Activated naive CD4-positive, alpha-beta T cell treated with anti-CD3 and anti-CD28 coated beads for 36 hours (primary cell): ENCODE results near the gene ARRDC3. TPM values are rescaled to one million over a fixed set of nuclear protein-coding genes. Genes with fewer than 3 reads are reported as not detected.

Source experiments
- CTCF ChIA-PET: fragments of 350-600 bp; sonication (Branson Sonifier 250); formaldehyde crosslinking; loops from one replicate; lab custom pipeline; 2021; ENCODE audit warnings: antibody characterized with exemption; lab: Charles Lee
- DNase-seq: peaks from one replicate; pipeline ENCODE4 v3.0.0-alpha.2; 2020
- H3K27ac Mint-ChIP-seq: one replicate; pipeline ENCODE4 v1.8.0; 2021; ENCODE audit warnings: mild to moderate bottlenecking, mixed read lengths
- H3K27me3 Mint-ChIP-seq: one replicate; pipeline ENCODE4 v1.8.0; 2021; ENCODE audit warnings: low read depth, mixed read lengths
- H3K36me3 Mint-ChIP-seq: one replicate; pipeline ENCODE4 v1.8.0; 2021; ENCODE audit warnings: low read depth, mixed read lengths
- H3K4me1 Mint-ChIP-seq: one replicate; pipeline ENCODE4 v1.8.0; 2021; ENCODE audit warnings: low read depth, mixed read lengths
- H3K4me3 Mint-ChIP-seq: one replicate; pipeline ENCODE4 v1.8.0; 2021; ENCODE audit warnings: mild to moderate bottlenecking, moderate library complexity, mixed read lengths
- H3K9me3 Mint-ChIP-seq: one replicate; pipeline ENCODE4 v1.8.0; 2021; ENCODE audit warnings: mixed read lengths
- intact Hi-C: fragments of 100-400 bp; cut with micrococcal nuclease; formaldehyde crosslinking; loops from one replicate; pipeline ENCODE4 v1.15.1; 2023
- total RNA-seq, 2 experiments: library from RNA; stranded (reverse); gene quantifications; one replicate each; pipeline ENCODE4 v1.2.3, GENCODE V29; 2021

Gene ARRDC3
- total RNA-seq, 2 experiments from 2014 or later = 12.8 to 13.8 TPM

DNA sequence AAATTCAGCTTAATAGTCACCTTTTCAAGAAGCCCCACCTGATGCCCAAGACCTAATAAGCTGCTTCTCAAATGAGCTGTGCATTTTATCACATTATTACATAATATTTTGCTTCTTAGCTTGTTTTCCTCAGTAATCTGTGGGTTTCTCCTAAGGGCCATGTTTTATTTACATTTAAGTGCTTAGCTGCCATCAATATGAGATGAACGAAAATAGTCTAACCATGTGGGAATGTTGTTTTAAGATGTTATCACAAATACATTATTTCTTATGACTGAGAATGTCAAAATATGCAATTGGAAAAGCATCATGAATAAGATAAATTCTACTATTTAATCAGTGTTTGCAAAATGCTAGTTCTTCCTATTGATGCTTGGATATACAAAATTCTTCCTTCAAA, 10.1 kb downstream of the ARRDC3 start:
- CTCF ChIA-PET = no interaction called here
- peaks cover 49% of the 10 kb centered on the region for H3K4me1 Mint-ChIP-seq
- intact Hi-C loops = no loop called here
- DNase-seq = no peak
- H3K27ac Mint-ChIP-seq = no peak overlapping the region
- H3K27me3 Mint-ChIP-seq = no peaks in the 10 kb centered on the region
- H3K4me3 Mint-ChIP-seq = no peak overlapping the region
- H3K36me3 Mint-ChIP-seq = peaks cover 44% of the 10 kb centered on the region
- no peaks in the 10 kb centered on the region for H3K9me3 Mint-ChIP-seq

DNA sequence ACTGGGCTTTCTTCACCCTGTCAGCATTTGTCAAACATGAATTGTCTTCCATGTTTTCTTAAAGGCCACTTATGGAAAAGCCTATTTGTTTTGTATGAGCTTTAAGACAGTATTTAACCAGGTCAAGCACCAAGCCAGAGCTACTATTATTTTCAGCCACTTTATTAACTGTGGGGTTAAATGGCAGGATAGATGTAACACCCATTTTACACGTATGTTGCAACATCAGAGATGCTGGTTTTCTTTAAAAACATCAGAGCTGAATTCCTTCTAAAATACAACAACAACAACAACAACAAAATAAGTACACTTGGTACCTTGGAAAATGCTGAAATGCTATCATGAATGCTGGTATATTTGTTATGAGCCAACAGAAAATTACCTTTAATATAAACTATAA, 13.6 kb downstream of the ARRDC3 start:
- no peaks in the 10 kb centered on the region for H3K27me3 Mint-ChIP-seq
- no peak overlapping the region for H3K4me3 Mint-ChIP-seq
- DNase-seq = no peak
- no peaks in the 10 kb centered on the region for H3K9me3 Mint-ChIP-seq
- intact Hi-C loops = no loop called here
- CTCF ChIA-PET = interaction anchor here (0.6 to 1.2 kb wide), 4 partner anchors 9 to 150 kb away, joined by 3 to 5 read pairs (median 4); partner anchors contain the start of gene ARRDC3
- H3K27ac Mint-ChIP-seq = no peak overlapping the region
- H3K4me1 Mint-ChIP-seq = peaks cover 28% of the 10 kb centered on the region
- peaks cover 35% of the 10 kb centered on the region for H3K36me3 Mint-ChIP-seq

DNA sequence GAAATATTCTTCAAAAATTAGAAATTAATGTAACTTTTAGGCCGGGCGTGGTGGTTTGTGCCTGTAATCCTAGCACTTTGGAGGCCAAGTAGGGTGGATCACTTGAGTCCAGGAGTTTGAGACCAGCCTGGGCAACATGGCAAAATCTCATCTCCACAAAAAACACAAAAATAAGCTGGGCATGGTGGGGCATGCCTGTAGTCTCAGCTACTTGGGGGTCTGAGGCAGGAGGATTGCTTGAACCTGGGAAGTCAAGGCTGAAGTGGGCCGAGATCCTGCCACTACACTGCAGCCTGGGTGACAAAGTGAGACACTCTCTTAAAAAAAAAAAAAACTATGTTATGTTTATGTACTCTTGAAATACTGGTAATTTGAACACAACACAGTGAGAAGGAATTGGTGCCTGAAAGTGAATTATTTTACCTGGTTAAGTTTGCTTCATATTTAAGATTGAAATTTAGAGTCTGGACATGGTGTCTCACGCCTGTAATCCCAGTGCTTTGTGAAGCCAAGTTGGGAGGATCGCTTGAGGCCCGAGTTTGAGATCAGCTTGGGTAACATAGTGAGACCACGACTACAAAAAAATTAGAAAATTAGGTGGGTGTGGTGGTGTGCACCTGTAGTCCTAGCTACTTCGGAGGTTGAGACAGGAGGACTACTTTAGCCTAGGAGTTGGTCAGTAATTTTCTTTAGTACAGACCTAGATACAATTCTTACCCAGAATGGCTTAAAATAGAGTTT, 15.0 kb downstream of the ARRDC3 start:
- H3K27me3 Mint-ChIP-seq = no peaks in the 10 kb centered on the region

DNA sequence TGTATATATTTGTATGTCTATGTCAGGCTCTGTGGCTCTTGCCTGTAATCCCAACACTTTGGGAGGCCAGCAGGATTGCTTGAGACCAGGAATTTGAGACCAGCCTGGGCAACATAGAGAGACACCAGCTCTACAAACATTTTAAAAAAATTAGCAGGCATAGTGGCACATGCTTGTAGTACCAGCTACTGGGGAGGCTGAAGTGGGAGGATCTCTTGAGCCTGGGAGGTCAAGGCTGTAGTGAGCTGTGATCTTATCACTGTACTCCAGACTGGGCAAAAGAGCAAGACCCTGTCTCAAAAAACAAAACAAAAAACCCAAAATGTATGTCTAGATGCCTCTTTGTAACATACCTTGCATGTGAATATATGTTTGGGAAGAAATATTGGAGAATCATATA, 15.8 kb downstream of the ARRDC3 start:
- intact Hi-C loops = no loop called here
- CTCF ChIA-PET = interaction anchor here (0.7 kb wide), 1 partner anchor 92 kb away, joined by 3 read pairs; no protein-coding TSS in a partner anchor

More for the DNA sequence above, 15.0 kb downstream of the ARRDC3 start:
- Mint-ChIP-seq H3K27ac (no peak overlapping the region), H3K36me3 (peaks cover 27% of the 10 kb centered on the region), H3K4me1 (peaks cover 20% of the 10 kb centered on the region), H3K9me3 (no peaks in the 10 kb centered on the region), H3K4me3 (no peak overlapping the region)
- CTCF ChIA-PET = no interaction called here
- intact Hi-C loops = no loop called here
- no peak for DNase-seq

DNA sequence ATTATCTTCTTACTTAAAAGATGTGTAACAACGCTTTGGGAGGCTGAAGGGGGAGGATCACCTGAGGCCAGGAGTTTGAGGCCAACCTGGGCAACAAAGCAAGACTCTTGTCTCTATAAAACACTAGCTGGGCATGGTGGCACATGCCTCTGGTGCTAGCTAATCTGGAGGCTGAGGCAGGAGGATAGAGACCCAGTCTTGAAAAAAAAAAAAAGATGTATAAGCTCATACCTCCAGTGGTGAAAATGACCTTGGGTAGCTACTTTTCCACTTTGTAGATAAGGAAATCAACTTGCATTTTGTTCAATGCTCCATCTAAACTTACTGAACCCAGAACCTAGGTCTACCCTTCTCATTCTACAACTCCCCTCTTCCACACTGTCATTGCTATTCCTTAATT, 16.6 kb downstream of the ARRDC3 start:
- intact Hi-C loops = no loop called here
- no peak overlapping the region for H3K27ac Mint-ChIP-seq
- H3K4me3 Mint-ChIP-seq = no peak overlapping the region
- DNase-seq = no peak
- H3K4me1 Mint-ChIP-seq = peaks cover 16% of the 10 kb centered on the region
- H3K9me3 Mint-ChIP-seq = peaks cover 8% of the 10 kb centered on the region
- no peaks in the 10 kb centered on the region for H3K27me3 Mint-ChIP-seq
- CTCF ChIA-PET = interaction anchor here (0.7 to 1.5 kb wide), 2 partner anchors 18 to 92 kb away, joined by 3 to 4 read pairs; no protein-coding TSS in a partner anchor
- H3K36me3 Mint-ChIP-seq = peaks cover 27% of the 10 kb centered on the region

More for the DNA sequence above, 15.8 kb downstream of the ARRDC3 start:
- no peak overlapping the region for H3K27ac Mint-ChIP-seq
- DNase-seq = no peak
- peaks cover 3% of the 10 kb centered on the region for H3K9me3 Mint-ChIP-seq
- peaks cover 27% of the 10 kb centered on the region for H3K36me3 Mint-ChIP-seq
- no peaks in the 10 kb centered on the region for H3K27me3 Mint-ChIP-seq
- H3K4me3 Mint-ChIP-seq = no peak overlapping the region
- H3K4me1 Mint-ChIP-seq = peaks cover 15% of the 10 kb centered on the region

DNA sequence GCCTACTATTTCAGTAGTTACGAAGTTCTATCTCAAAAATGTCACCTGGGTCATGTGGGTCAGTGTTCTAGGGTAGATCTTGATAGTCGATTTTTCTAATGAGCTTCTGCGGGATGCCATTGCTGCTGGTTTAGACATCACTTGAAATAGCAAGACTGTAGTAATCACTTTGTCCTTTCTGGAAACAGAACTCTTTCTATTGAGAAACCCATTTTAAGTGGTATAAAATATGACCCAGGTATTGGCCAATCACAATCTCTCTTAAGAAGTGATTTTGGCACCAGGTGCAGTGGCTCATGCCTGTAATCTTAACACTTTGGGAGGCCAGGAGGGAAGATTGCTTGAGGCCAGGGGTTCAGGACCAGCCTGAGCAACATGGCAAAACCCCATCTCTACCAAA, 17.6 kb downstream of the ARRDC3 start:
- Mint-ChIP-seq H3K36me3 (peaks cover 25% of the 10 kb centered on the region), H3K9me3 (peaks cover 18% of the 10 kb centered on the region), H3K27me3 (no peaks in the 10 kb centered on the region), H3K4me1 (peaks cover 17% of the 10 kb centered on the region), H3K27ac (no peak overlapping the region), H3K4me3 (no peak overlapping the region)
- CTCF ChIA-PET = interaction anchor here (1.5 kb wide), 1 partner anchor 19 kb away, joined by 4 read pairs; no protein-coding TSS in a partner anchor
- DNase-seq = no peak
- intact Hi-C loops = no loop called here

DNA sequence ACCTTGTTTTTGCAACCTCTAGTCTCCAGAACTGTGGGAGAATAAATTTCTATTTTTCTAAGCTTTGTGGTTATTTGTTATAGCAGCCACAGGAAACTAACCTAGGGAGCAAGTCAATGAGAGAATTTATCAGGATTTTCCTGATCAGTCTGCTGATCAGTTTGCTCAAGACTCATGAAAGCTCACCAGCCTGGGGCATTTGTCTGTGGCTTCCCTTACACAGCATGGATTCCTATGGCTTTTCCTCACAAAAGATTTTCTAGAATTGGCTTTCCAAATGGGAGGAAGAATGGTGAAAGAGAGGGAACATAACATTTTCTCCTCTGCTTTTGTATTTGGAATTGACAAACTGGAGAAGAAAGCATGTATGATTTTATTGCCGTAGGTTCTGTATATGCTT, 20.2 kb downstream of the ARRDC3 start:
- H3K9me3 Mint-ChIP-seq = peaks cover 19% of the 10 kb centered on the region
- intact Hi-C loops = no loop called here
- no peak overlapping the region for H3K27ac Mint-ChIP-seq

DNA sequence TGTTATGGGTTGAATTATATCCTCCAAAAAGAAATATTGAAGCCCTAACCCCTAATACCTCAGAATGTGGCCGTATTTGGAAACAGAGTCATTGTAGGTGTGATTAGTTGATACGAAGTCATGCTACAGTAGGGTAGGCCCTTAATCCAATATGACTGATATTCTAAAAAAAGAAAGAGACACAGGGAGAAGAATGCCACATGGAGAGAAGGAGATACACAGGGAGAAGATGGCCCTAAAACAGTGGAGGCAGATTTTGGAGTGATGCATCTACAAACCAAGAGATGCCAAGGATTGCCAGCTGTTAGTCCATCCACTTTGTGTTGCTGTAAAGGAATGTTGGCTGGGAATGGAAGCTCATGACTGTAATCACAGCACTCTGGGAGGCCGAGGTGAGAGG, 21.3 kb downstream of the ARRDC3 start:
- Mint-ChIP-seq H3K27me3 (no peaks in the 10 kb centered on the region), H3K4me3 (no peak overlapping the region), H3K9me3 (peaks cover 19% of the 10 kb centered on the region), H3K27ac (no peak overlapping the region), H3K4me1 (peaks cover 10% of the 10 kb centered on the region), H3K36me3 (peaks cover 12% of the 10 kb centered on the region)
- no peak for DNase-seq
- CTCF ChIA-PET = interaction anchor here (0.7 to 1.0 kb wide), 3 partner anchors 46 to 496 kb away, joined by 3 to 4 read pairs (median 3); no protein-coding TSS in a partner anchor
- intact Hi-C loops = loop anchor here (1.0 kb wide), 3 partner anchors 19 to 81 kb away; no protein-coding TSS in a partner anchor

More for the DNA sequence above, 20.2 kb downstream of the ARRDC3 start:
- Mint-ChIP-seq H3K4me1 (peaks cover 10% of the 10 kb centered on the region), H3K4me3 (no peak overlapping the region), H3K36me3 (peaks cover 14% of the 10 kb centered on the region), H3K27me3 (no peaks in the 10 kb centered on the region)
- DNase-seq = no peak
- CTCF ChIA-PET = no interaction called here

DNA sequence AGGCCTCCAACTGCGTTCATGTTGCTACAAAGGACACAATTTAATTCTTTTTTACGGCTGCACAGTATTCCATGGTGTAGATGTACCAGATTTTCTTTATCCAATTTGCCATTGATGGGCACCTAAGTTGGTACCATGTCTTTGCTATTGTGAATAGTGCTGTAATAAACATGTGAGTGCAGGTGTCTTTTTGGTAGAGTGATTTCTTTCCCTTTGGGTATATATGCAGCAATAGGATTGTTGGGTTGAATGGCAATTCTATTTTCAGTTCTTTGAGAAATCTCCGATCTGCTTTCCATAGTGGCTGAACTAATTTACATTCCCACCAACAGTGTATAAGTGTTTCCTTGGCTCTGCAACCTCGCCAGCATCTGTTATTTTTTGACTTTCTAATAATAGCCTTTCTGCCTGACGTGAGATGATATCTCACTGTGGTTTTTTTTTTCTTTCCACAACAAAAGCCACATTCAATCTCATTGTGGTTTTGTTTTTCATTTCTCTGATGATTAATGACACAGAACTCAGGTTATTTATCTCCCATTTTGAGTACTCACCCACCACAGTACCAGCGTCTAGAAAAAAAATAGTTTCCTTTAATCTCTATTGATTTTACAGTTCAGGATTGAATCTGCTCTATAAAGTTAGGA, 21.9 kb downstream of the ARRDC3 start:
- H3K4me3 Mint-ChIP-seq = no peak overlapping the region
- H3K27ac Mint-ChIP-seq = peak overlapping the region; percentile 26
- peaks cover 12% of the 10 kb centered on the region for H3K36me3 Mint-ChIP-seq
- intact Hi-C loops = loop anchor here (1.0 kb wide), 3 partner anchors 19 to 81 kb away; no protein-coding TSS in a partner anchor
- H3K27me3 Mint-ChIP-seq = no peaks in the 10 kb centered on the region
- peaks cover 19% of the 10 kb centered on the region for H3K9me3 Mint-ChIP-seq
- H3K4me1 Mint-ChIP-seq = peaks cover 10% of the 10 kb centered on the region
- no peak for DNase-seq
- CTCF ChIA-PET = interaction anchor here (0.7 to 1.0 kb wide), 2 partner anchors 45 to 495 kb away, joined by 3 to 4 read pairs; no protein-coding TSS in a partner anchor

DNA sequence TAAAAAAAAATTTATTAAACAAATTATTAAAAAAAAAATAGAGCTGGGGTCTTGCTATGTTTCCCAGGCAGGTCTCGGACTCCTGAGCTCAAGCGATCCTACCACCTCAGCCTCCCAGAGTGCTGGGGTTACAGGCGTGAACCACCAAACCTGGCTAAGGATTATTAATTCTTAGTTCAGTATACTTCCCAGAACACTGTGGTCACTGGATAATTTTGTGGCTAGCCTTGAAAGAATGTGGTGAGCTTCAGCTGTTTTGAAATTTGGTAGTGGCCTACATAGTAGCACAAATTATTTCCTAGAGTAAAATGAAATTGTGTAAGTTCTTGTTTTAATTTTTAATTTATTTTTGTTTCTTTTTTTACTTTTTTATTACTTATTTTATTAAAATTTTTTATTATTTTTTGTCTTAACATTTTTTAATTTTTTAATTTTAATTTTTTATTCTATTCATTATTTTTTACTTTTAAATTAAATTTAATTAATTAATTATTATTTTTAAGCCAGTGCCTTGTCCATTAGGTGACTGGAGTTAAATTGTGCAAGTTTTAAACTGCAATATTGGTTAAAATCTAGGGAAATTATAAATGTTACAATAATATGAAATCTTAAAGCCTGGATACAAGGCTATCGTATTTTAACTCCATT, 23.0 kb downstream of the ARRDC3 start:
- Mint-ChIP-seq H3K4me1 (peaks cover 10% of the 10 kb centered on the region), H3K27me3 (no peaks in the 10 kb centered on the region)
- CTCF ChIA-PET = interaction anchor here (0.6 kb wide), 1 partner anchor 266 kb away, joined by 4 read pairs; no protein-coding TSS in a partner anchor

DNA sequence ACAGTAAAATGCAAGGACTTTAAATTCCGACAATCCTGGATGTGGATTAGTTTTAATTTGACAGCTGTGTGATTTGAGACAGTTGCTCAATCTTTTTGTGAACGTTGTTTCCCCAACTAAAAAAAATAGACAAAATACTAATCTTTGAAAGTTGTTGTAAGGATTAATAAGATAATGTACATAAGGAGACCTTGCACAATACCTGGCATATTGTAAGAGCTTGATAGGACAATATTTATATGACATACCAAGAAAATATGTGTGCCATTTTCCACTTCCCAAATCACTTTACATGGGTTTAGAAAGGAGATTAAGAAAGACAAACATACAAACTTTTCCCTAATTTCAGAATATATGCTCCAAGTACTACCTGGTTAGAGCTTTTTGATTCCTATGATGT, 25.3 kb downstream of the ARRDC3 start:
- Mint-ChIP-seq H3K36me3 (peaks cover 12% of the 10 kb centered on the region), H3K9me3 (peaks cover 19% of the 10 kb centered on the region), H3K27me3 (no peaks in the 10 kb centered on the region), H3K4me1 (peaks cover 10% of the 10 kb centered on the region), H3K4me3 (no peak overlapping the region), H3K27ac (no peak overlapping the region)
- DNase-seq = no peak
- intact Hi-C loops = no loop called here
- CTCF ChIA-PET = no interaction called here

More for the DNA sequence above, 23.0 kb downstream of the ARRDC3 start:
- peaks cover 12% of the 10 kb centered on the region for H3K36me3 Mint-ChIP-seq
- no peak overlapping the region for H3K4me3 Mint-ChIP-seq
- peaks cover 19% of the 10 kb centered on the region for H3K9me3 Mint-ChIP-seq
- DNase-seq = no peak
- H3K27ac Mint-ChIP-seq = no peak overlapping the region
- intact Hi-C loops = no loop called here
